Measurements from ENCODE around the gene ZBP1.

The ZBP1 gene

DNA sequence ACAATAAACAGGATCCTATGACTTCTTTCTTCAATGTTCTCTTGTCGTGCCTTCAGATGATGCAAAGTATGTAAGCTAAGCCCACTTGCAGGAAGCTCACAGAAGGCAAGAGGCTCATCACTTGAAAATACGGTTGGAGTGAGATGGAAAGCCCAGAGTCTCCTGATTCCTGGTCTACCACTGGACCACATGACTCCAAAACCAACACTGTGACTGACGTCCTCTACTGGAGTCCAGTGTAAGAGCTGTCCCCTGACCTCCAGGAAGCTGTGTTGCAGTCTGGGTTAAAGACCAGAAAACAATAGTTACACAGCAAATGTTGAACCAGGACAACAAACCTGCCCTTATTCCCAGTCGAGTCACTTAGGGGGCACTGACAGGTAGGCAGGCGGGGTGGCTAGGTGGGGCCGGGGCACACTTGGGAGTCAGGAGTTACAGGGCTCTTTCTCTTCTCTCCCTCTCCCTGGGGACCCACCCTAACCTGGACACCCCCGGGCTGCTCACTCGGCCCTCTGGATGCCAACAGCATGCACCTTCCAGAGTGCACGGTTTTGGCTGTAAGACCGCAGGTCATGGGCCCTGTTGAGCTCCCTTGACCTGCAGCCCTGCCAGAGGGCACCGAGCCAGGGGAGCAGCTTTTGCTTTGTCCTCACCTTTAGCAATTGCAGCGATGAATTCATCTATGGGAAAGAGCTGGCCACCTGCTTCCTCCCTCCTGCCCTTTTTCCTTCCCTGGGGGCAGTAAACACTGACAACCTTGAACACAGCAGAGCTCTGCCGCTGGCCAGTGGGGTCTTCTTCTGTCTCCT, 51.9 kb downstream of the ZBP1 start:
- no peak for ATAC-seq

DNA sequence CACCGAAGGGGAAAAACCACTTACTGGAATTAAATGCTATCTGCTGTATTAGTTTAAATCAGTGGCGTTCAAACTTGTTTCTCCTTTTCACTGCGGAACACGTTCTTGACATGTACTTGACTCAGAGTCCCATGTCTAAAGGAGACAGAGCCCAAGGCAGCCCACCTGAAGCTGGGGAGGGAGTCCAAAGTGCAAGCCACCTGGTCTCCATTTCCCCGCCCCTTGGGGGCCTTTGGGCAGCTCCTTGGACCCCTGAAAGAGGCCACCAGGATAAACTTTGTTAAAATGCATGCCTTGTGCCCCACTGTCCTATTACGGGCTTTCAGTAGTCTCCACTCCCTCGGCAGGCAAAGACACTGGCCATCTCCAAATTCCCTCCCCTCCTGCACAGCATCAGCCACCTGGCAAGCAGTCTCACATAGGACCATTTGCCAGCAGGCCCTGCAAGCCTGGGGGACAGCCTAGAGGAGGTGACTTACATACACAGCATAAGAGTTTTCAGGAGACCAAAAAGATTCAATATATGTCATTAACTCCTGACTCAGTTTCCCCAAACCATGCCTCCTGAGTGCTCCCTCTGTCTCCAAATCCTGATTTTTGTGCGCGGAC, 52.7 kb downstream of the ZBP1 start:
- no peak for ATAC-seq

DNA sequence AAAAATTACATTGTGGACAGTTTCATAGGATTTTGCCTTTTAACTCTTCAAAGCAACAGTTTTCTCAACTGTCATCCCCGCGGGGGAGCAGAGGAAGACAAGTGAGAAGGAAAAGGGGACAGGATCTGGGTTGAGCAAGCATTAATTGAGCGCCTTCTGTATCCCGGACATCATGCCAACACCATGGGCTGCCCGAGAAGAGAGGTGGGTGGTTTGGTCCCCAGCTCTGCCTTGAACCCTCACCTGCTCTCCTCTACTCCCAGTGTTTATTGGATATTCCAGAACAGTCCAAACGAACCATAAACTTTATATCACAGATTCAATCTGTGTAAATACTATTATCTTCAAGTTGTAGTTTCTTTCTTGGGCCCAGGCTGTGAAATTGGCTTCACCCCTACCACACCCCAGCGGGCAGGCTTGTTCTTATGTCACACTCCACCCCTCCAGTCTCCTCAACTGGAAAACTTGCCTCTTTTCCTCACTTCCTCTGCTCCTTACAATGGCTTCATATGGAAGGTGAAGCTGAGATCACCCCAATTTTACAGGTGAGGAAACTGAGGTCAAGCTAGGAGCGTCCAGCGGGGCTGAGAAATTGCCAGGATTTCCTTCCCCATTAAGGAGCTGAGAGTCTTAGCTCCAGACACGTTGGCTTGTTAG, 53.3 kb downstream of the ZBP1 start:
- no peak for ATAC-seq

DNA sequence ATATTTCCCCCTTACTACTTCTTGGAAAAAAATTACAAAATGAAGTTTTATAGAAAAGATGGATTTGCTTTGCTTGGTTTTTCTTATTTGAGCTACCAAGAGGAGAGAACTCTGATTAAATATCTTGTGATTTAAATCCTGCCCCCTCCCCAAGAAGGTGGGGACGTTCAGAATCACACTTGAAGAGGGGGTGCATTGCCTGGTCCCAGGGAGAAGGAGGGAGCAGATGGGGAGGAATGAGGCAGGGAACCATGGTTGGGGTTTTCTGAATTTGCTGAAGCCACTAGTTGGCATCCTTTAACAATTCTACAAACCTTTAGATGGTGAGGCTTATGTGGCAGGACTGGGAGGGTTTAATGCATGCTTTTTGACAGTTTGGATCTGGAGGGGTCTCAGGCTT, 53.8 kb downstream of the ZBP1 start:
- ATAC-seq = no peak

DNA sequence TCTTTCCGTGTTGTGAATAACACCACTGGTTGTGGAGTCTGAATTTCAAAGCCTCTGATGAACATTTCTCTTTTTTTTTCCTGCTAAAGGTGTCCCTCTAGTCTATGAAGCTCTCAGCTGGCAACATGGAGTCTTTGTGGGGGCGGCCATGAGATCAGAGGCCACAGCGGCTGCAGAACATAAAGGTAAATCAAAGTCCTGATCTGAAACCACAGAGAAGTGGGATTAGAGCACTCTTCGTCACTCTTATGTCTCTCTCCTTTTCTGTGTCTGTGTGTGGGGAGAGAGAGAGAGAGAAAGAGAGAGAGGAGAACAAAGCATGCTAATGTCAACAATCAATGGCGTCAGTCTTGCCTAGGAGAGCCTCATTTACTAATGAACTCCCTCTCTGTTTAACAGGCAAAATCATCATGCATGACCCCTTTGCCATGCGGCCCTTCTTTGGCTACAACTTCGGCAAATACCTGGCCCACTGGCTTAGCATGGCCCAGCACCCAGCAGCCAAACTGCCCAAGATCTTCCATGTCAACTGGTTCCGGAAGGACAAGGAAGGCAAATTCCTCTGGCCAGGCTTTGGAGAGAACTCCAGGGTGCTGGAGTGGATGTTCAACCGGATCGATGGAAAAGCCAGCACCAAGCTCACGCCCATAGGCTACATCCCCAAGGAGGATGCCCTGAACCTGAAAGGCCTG, 55.1 kb downstream of the ZBP1 start:
- no peak for ATAC-seq

DNA sequence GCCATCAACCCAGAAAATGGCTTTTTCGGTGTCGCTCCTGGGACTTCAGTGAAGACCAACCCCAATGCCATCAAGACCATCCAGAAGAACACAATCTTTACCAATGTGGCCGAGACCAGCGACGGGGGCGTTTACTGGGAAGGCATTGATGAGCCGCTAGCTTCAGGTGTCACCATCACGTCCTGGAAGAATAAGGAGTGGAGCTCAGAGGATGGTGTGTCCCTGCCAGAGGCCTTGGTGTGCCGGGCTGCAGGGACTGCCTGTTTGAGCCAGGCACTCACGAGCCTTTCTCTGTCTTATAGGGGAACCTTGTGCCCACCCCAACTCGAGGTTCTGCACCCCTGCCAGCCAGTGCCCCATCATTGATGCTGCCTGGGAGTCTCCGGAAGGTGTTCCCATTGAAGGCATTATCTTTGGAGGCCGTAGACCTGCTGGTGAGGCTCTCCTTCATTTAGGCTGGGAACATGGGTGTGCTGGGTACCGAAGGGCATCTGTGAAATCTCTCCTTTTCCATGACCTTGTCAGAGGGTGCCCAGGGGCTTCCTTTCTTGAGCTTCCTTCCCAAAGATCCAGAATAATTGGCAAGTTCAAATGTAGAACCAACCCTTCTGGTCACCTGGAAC, 55.9 kb downstream of the ZBP1 start:
- no peak for ATAC-seq

DNA sequence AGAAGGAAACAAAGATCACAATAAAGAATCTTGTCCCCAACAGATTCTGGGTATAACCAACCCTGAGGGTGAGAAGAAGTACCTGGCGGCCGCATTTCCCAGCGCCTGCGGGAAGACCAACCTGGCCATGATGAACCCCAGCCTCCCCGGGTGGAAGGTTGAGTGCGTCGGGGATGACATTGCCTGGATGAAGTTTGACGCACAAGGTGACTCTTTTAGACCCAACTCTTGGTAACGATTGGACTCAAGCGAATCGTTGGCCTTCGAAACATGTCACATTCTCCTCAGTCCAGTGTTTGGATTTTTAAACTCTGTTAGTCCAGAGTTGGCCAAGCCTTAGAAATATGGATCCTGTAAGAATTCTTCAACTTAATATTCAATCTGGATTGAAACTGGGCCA, 56.7 kb downstream of the ZBP1 start:
- ATAC-seq = no peak

DNA sequence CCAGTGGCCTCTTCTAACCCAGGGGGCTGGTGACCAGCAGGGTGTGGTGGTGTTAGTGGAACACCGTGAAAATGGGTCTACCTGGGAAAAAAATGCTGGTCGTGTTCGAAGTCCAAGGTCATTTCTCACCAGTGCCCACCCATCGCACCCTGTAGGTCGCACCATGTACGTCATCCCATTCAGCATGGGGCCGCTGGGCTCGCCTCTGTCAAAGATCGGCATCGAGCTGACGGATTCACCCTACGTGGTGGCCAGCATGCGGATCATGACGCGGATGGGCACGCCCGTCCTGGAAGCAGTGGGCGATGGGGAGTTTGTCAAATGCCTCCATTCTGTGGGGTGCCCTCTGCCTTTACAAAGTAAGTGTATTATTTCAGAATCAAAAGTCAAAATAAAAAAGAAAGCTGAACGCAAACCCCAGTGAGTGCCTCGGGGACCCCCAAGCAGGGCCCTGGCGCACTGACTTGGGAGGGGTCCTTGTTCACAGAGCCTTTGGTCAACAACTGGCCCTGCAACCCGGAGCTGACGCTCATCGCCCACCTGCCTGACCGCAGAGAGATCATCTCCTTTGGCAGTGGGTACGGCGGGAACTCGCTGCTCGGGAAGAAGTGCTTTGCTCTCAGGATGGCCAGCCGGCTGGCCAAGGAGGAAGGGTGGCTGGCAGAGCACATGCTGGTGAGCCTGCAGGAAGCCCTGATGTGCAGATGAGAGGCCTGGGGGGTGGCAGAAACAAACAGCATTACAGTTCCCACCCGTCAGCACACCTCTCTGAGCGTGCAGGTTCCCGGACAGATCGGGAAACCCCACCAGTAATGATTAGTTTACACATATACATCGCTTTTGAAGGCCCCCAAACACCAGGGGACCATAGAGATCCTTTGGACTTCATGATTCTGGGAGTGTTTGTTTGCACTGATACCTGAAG, 57.4 kb downstream of the ZBP1 start:
- no peak for ATAC-seq

DNA sequence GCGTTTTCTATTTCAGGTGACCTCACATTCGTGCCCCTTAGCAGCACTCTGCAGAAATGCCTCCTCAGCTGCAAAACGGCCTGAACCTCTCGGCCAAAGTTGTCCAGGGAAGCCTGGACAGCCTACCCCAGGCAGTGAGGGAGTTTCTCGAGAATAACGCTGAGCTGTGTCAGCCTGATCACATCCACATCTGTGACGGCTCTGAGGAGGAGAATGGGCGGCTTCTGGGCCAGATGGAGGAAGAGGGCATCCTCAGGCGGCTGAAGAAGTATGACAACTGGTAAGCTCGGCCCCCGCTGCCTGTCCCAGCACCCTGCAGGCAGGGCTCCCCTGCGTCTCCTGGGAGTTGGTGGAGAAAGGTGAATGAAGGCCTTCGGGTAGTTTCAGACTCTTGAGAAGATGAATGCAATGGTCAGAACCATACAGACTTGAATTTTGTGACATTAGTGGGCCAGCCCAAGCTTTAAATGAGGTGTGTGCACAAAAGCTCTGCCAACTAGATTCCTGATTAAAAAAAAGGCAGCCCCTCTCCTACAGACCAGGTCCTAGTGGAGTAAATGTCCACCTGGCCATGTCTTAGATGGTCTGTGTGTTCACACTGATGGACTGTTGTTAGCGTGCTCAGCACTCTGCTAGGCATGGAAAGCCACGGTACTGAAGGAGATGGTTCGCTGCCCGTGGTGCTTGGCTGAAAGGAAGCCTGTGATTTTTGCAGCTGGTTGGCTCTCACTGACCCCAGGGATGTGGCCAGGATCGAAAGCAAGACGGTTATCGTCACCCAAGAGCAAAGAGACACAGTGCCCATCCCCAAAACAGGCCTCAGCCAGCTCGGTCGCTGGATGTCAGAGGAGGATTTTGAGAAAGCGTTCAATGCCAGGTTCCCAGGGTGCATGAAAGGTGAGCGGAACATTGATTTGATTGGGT, 58.6 kb downstream of the ZBP1 start:
- no peak for ATAC-seq

DNA sequence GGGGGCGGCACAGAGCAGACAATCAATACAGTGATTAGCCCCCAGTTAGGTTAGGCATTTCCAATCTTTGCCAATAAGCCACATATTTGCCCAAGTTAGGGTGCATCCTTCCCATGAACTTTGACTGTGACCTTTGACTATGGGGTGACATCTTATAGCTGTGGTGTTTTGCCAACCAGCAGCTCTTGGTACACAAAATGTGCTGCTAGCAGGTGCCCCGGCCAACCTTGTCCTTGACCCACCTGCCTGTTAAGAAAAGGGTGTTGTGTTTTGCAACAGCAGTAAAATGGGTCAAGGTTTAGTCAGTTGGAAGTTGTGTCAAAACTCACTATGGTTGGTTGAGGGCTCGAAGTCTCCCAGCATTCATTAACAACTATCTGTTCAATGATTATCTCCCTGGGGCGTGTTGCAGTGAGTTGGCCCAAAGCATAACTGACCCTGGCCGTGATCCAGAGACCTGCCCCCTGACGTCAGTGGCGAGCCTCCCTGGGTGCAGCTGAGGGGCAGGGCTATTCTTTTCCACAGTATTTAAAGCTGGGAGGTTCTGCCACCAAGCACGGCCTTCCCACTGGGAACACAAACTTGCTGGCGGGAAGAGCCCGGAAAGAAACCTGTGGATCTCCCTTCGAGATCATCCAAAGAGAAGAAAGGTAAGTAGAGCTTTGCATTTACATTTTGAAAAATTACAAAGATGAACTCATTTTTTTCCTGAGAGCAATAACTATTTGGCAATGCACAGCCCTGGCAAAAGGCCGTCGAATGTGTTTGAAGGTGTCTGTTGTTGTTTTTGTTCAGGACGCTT, 59.5 kb downstream of the ZBP1 start, which contains the start of gene PCK1:
Gene PCK1 (plus strand): TSS at position 557 of the 802 bp plus-strand sequence. CDS start 302 bp downstream, outside the sequence.
- ATAC-seq = no peak

DNA sequence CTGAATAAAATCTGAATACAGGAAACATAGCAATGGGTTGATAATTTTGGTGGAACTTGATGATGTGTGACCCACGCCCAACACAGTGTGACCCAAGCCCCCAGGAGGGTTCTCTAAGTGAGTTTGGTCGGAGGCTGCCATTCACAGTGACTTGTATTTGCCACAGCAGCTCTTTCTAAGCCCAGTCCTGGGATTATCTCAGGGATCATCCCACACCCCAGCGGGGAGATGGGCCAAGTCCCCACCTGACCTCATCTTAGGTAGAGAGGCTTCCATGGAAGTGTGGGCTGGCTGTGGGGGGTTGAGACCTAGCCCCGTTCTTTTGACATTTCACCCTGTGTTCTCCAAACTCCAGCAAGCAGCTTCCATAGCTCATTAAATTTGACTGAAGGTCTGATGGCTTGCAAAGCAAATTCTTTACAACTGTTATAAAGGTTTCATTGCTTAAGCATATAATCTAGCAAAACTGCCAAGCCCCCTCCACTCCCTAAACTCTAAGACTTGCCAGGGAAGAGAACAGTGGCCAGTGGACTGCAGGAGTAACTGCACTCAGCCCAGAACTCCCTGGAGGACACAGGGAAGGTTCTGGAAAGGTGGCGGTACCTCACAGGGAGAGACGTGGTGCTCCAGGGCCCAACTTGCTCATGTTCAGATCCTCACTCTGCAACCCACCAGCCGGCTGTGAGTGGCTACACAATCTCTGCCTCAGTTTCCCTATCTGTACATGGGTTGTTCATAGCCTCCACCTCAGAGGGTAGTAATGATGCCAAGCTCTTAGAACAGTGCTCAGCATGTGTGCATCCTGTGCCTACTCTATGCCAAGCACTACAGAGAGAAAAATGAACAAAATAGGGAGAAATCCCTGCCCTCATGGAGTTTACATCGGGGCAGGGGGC, 60.3 kb downstream of the ZBP1 start:
- ATAC-seq = no peak

DNA sequence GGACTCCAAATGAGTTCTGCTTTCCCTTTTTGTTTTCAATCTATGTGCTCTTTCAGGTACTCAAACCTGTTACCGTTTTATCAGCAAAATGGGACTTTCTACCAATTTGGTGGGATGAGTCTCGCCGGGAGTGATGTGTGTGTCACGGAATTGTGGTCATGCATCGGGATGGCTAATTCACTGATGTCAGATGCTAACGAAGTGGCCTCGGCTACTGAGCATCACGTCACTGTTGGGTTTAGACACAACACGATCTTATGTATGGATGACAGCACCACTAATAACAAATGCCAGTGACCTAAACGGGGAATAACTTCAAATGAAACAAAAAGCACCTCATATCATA, 61.0 kb downstream of the ZBP1 start:
- no peak for ATAC-seq

DNA sequence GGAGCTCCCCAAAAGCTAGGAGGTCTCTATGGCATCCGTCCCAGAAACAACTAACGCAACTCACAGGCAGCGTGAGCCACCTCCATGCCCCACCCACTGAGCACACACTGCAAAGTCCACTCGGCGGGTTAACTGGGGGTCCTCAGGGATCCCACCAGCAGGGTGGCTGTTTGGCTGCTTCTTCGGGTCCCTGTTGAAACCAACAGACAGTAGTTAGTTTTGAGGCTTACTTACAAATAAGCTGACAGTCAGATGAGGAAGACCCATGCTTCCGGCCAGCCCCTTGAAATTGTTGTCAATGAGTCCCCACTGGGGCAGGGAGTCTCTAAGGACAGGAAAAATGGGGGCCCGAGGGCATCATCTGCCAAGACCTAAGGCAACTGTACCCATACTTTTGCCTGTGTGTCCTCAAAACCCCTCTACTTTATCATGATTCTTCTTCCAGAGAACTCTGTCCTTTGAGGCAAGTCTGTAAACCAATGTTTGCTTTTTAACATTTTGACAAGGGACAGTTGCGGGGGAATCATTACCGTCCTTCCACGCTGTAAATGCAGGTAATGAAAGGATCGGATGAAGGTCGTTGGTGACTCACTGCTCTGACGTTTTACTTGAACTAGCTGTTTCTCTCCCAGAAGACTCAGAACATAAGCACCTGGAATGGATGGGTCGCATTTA, 61.5 kb downstream of the ZBP1 start:
- no peak for ATAC-seq

DNA sequence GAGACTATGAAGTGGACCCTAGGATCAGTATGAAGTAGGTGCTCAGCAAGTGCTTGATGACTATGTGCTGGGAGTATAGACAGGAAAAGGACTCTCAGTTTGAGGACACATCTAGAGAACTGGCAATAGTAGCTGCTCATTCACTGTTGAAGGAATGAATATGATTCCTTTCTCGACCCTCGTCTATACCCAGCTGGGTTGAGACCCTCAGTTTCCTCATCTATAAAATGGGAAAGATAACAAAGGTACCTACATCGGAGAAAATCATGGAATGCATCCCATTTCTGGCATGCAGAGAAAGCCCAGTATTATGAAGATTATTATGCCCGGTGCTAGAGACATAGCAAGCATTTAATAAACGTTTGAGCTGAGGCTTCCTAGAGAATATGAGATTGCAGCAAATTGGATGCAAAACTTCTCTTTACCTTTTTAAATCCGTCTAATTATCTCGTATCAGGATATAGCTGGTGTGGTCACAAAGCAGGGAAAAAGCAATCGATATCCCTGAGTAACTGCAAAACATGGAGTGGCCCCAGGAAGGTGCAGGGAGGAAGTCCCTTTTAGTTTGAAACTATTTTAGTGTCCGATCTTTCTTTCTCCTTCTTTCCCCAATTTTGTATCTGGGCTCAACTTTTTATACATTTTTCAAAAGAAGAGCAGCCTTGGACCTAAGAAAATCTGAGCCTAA, 62.2 kb downstream of the ZBP1 start:
- no peak for ATAC-seq

DNA sequence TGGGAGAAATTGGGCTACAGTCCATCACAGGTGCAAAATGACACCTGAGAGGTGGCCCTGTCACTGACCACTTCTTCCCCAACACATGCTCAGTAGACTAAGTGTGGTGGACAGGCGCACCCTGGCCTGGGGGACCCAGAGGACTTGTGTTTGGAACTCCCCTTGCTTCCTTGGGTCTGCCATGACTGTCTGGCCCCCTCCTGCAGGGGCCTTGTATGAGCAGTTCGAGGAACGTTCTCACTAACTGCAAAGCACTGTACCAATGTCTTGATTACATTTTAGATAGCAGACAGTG, 63.3 kb downstream of the ZBP1 start:
- no peak for ATAC-seq

DNA sequence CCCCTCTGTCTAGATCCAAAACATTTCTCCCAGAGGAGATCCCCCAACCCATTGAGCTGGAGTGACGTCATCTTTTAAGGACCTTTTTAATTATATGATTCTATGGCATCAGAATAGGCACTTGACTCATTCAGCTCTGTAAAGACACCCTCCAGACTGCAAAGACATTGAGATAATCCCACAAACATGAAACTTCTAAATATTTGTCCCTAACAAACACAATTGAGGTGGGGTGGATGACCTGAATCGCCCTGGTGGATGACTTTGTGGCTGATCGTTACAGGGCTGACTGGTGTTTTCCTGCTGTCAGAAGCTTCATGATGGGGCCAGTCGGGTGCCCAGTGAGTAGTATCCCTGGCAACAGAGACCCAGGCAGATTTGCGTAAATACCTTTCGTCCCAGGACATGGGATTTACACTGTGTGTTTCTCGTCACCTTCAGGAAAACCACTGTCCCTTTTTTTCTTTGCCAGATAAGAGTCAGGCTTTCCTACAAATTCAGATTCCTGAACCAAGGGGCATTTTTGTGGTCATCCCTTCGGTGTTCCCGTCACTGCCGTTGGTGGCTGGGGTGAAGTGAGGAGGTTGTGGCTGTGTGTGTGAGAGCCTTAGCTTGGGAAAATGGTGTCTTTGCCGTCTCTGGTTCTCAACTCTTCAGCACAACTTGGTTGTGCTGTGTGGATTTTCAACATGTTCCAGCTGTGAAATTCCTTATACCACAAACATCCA, 64.6 kb downstream of the ZBP1 start:
- ATAC-seq = no peak
